ENCODE measurements around the gene LAMA2. TPM values are rescaled to one million over a fixed set of nuclear protein-coding genes. Genes with fewer than 3 reads are reported as not detected.

Gene LAMA2
- total and polyA plus RNA-seq, 8 donors, result 3.4 to 110 (median 31.6) TPM

GRCh38 chr6:129203190-129203900 lies 320.4 kb downstream of the LAMA2 start:
- Histone ChIP-seq H3K36me3 (no peaks in the 10 kb centered on the region), H3K9me3 (no peaks in the 10 kb centered on the region), H3K27ac (no peak overlapping the region), H3K27me3 (no peaks in the 10 kb centered on the region), H3K4me1 (no peaks in the 10 kb centered on the region), H3K4me3 (no peak overlapping the region)
- no peak for DNase-seq
- WGBS, 5 donors, result 87 to 94% (median 92%) methylated on average over 5 of the region's 5 CpGs
- TF ChIP-seq EP300 (IDR thresholded peaks at IDR 0.05) (no peak), POLR2A (IDR thresholded peaks at IDR 0.05) (no peak), POLR2AphosphoS5 (IDR thresholded peaks at IDR 0.05) (no peak)
- intact Hi-C loops (cut with DNase I; ENCODE audit: low total_unique reads), result no loop called here

GRCh38 chr6:129206821-129207220 lies 323.9 kb downstream of the LAMA2 start:
- no peak overlapping the region for H3K4me3 ChIP-seq
- intact Hi-C loops (cut with DNase I; ENCODE audit: low total_unique reads), result no loop called here
- no peaks in the 10 kb centered on the region for H3K36me3 ChIP-seq
- no peaks in the 10 kb centered on the region for H3K4me1 ChIP-seq
- H3K9me3 ChIP-seq, result no peaks in the 10 kb centered on the region
- WGBS, 5 donors, result 58 to 80% (median 70%) methylated on average over 5 of the region's 5 CpGs
- no peak for DNase-seq
- no peak overlapping the region for H3K27ac ChIP-seq
- H3K27me3 ChIP-seq, result no peaks in the 10 kb centered on the region
- no peak for TF ChIP-seq EP300 (IDR thresholded peaks at IDR 0.05)
- no peak for TF ChIP-seq POLR2AphosphoS5 (IDR thresholded peaks at IDR 0.05)
- no peak for TF ChIP-seq CTCF (IDR thresholded peaks at IDR 0.05)
- no peak for TF ChIP-seq POLR2A (IDR thresholded peaks at IDR 0.05)

- H3K27me3 ChIP-seq, result no peaks in the 10 kb centered on the region
- H3K9me3 ChIP-seq, result no peaks in the 10 kb centered on the region
- intact Hi-C loops (cut with DNase I; ENCODE audit: low total_unique reads), result no loop called here
- 70 to 88% (median 82%) methylated on average over 1 of the region's 1 CpG for WGBS, 5 donors
- H3K36me3 ChIP-seq, result no peaks in the 10 kb centered on the region
- H3K27ac ChIP-seq, result no peak overlapping the region
- no peak for TF ChIP-seq CTCF (IDR thresholded peaks at IDR 0.05)
- no peak for TF ChIP-seq POLR2A (IDR thresholded peaks at IDR 0.05)
- no peak for TF ChIP-seq EP300 (IDR thresholded peaks at IDR 0.05)
- TF ChIP-seq POLR2AphosphoS5 (IDR thresholded peaks at IDR 0.05), result no peak
- no peaks in the 10 kb centered on the region for H3K4me1 ChIP-seq
- no peak for DNase-seq
- H3K4me3 ChIP-seq, result no peak overlapping the region
These were observed 324.9 kb downstream of the LAMA2 start for GRCh38 chr6:129207832-129208231.

- no peak for TF ChIP-seq POLR2A (IDR thresholded peaks at IDR 0.05)
- no peak for TF ChIP-seq POLR2AphosphoS5 (IDR thresholded peaks at IDR 0.05)
- no peak for TF ChIP-seq CTCF (IDR thresholded peaks at IDR 0.05)
- TF ChIP-seq EP300 (IDR thresholded peaks at IDR 0.05), result no peak
- Histone ChIP-seq H3K27me3 (no peaks in the 10 kb centered on the region), H3K4me3 (no peak overlapping the region), H3K27ac (no peak overlapping the region), H3K9me3 (no peaks in the 10 kb centered on the region), H3K4me1 (no peaks in the 10 kb centered on the region), H3K36me3 (no peaks in the 10 kb centered on the region)
- no peak for DNase-seq
- intact Hi-C loops (cut with DNase I; ENCODE audit: low total_unique reads), result no loop called here
These were observed 325.6 kb downstream of the LAMA2 start for GRCh38 chr6:129208415-129209034.

GRCh38 chr6:129209355-129209754 lies 326.4 kb downstream of the LAMA2 start:
- no peaks in the 10 kb centered on the region for H3K4me1 ChIP-seq
- intact Hi-C loops (cut with DNase I; ENCODE audit: low total_unique reads), result no loop called here
- WGBS, 5 donors, result 76 to 88% (median 85%) methylated on average over 6 of the region's 6 CpGs

More at GRCh38 chr6:129209355-129209754, 326.4 kb downstream of the LAMA2 start:
- no peak overlapping the region for H3K4me3 ChIP-seq
- no peak for TF ChIP-seq EP300 (IDR thresholded peaks at IDR 0.05)
- no peak for TF ChIP-seq POLR2A (IDR thresholded peaks at IDR 0.05)
- TF ChIP-seq CTCF (IDR thresholded peaks at IDR 0.05), result no peak
- TF ChIP-seq POLR2AphosphoS5 (IDR thresholded peaks at IDR 0.05), result no peak
- H3K36me3 ChIP-seq, result no peaks in the 10 kb centered on the region
- H3K27me3 ChIP-seq, result no peaks in the 10 kb centered on the region
- H3K27ac ChIP-seq, result no peak overlapping the region
- DNase-seq, result no peak
- H3K9me3 ChIP-seq, result no peaks in the 10 kb centered on the region

Data from stomach (tissue), 9 donors.